GM23338 (cell line): ENCODE results near the gene ZNF516. TPM values are rescaled to one million over a fixed set of nuclear protein-coding genes. Genes with fewer than 3 reads are reported as not detected.

Experiments
- ATAC-seq: fragments of 200-7000 bp; cut with Tn5 transposase; 3 replicates; pipeline ENCODE4 v1.9.1; 2020
- DNase-seq: peaks from one replicate; pipeline ENCODE4 v3.0.0-alpha.2; 2015; ENCODE audit warnings: low spot score
- H2AFZ ChIP-seq: fragments of 200-600 bp; sonication (generic); 2 replicates; pipeline ENCODE4 v1.8.0; 2016; ENCODE audit warnings: antibody characterized with exemption, mild to moderate bottlenecking, moderate library complexity
- H3F3A ChIP-seq: fragments of 200-600 bp; sonication (generic); replicated peaks from 2 replicates; pipeline ENCODE4 v1.8.0; 2017; ENCODE audit warnings: antibody characterized with exemption, mixed run types, low read depth
- H3K27ac ChIP-seq: fragments of 200-600 bp; sonication (generic); 2 replicates; pipeline ENCODE4 v1.6.1; 2016; ENCODE audit warnings: low read depth
- H3K27me3 ChIP-seq: fragments of 200-600 bp; sonication (generic); 2 replicates; pipeline ENCODE4 v1.8.0; 2016; ENCODE audit warnings: mild to moderate bottlenecking, mixed run types, moderate library complexity; ENCODE audit not compliant: insufficient read depth
- H3K36me3 ChIP-seq: fragments of 200-600 bp; sonication (generic); 2 replicates; pipeline ENCODE4 v1.8.0; 2016; ENCODE audit warnings: mild to moderate bottlenecking; ENCODE audit not compliant: insufficient read depth
- H3K4me1 ChIP-seq: fragments of 200-600 bp; sonication (generic); 2 replicates; pipeline ENCODE4 v1.8.0; 2016; ENCODE audit warnings: mild to moderate bottlenecking, moderate library complexity; ENCODE audit not compliant: insufficient read depth
- H3K4me2 ChIP-seq: fragments of 200-600 bp; sonication (generic); 2 replicates; pipeline ENCODE4 v1.7.1; 2017; ENCODE audit warnings: mixed run types
- H3K4me3 ChIP-seq: fragments of 200-600 bp; sonication (generic); 2 replicates; pipeline ENCODE4 v1.6.1; 2016; ENCODE audit warnings: mixed run types
- H3K79me2 ChIP-seq: fragments of 200-600 bp; sonication (generic); replicated peaks from 2 replicates; pipeline ENCODE4 v1.8.0; 2017; ENCODE audit warnings: mild to moderate bottlenecking; ENCODE audit not compliant: insufficient read depth
- H3K9me2 ChIP-seq: fragments of 200-600 bp; sonication (generic); 2 replicates; pipeline ENCODE4 v1.8.0; 2017; ENCODE audit not compliant: insufficient read depth
- H4K20me1 ChIP-seq: fragments of 200-600 bp; sonication (generic); replicated peaks from 2 replicates; pipeline ENCODE4 v1.8.0; 2017; ENCODE audit warnings: mild to moderate bottlenecking; ENCODE audit not compliant: insufficient read depth
- H3K27ac Mint-ChIP-seq: 2 replicates; pipeline ENCODE4 v1.8.0; 2020; ENCODE audit warnings: inconsistent platforms, mild to moderate bottlenecking, moderate library complexity, mixed read lengths
- H3K27me3 Mint-ChIP-seq: 3 replicates; pipeline ENCODE4 v1.8.0; 2022; ENCODE audit warnings: low read depth, mild to moderate bottlenecking, moderate library complexity, mixed read lengths, inconsistent platforms; ENCODE audit not compliant: insufficient read depth, poor library complexity
- H3K36me3 Mint-ChIP-seq: 3 replicates; pipeline ENCODE4 v1.8.0; 2021; ENCODE audit warnings: low read depth, mild to moderate bottlenecking, inconsistent platforms, moderate library complexity, mixed read lengths
- H3K4me1 Mint-ChIP-seq: 3 replicates; pipeline ENCODE4 v1.8.0; 2020; ENCODE audit warnings: mild to moderate bottlenecking, inconsistent platforms, mixed read lengths
- H3K4me3 Mint-ChIP-seq: 3 replicates; pipeline ENCODE4 v1.8.0; 2021; ENCODE audit warnings: moderate library complexity, mild to moderate bottlenecking, inconsistent platforms, mixed read lengths
- H3K9me3 Mint-ChIP-seq: 3 replicates; pipeline ENCODE4 v1.8.0; 2020; ENCODE audit warnings: moderate library complexity, mild to moderate bottlenecking, inconsistent platforms, mixed read lengths
- CREB1 ChIP-seq: fragments of 250-450 bp; sonication (Bioruptor Pico); IDR thresholded peaks from 2 replicates; pipeline ENCODE4 v1.5.0; 2020; ENCODE audit warnings: low read depth, mild to moderate bottlenecking, moderate library complexity
- ETS1 ChIP-seq: IDR thresholded peaks from 2 replicates; pipeline ENCODE4 v1.6.1; 2016; ENCODE audit warnings: antibody characterized with exemption
- EZH2 ChIP-seq: fragments of 200-600 bp; sonication (generic); IDR thresholded peaks from one replicate; pipeline ENCODE4 v1.8.0; 2017; ENCODE audit warnings: antibody characterized with exemption, mild to moderate bottlenecking, low read depth; ENCODE audit not compliant: unreplicated experiment
- EZH2phosphoT487 ChIP-seq: fragments of 200-600 bp; sonication (generic); IDR thresholded peaks from one replicate; pipeline ENCODE4 v1.8.1; 2018; ENCODE audit warnings: antibody characterized with exemption; ENCODE audit not compliant: unreplicated experiment
- JUNB ChIP-seq: IDR thresholded peaks from one replicate; pipeline ENCODE4 v1.6.1; 2016; ENCODE audit warnings: antibody characterized with exemption; ENCODE audit not compliant: unreplicated experiment
- NANOG ChIP-seq: IDR thresholded peaks from 2 replicates; pipeline ENCODE4 v1.6.1; 2016; ENCODE audit warnings: antibody characterized with exemption, borderline replicate concordance
- POLR2AphosphoS5 ChIP-seq: IDR thresholded peaks from 2 replicates; pipeline ENCODE4 v1.6.1; 2016; ENCODE audit warnings: antibody characterized with exemption, low read depth
- REST ChIP-seq: IDR thresholded peaks from one replicate; pipeline ENCODE4 v1.6.1; 2018; ENCODE audit warnings: antibody characterized with exemption; ENCODE audit not compliant: unreplicated experiment
- STAT1 ChIP-seq: IDR thresholded peaks from one replicate; pipeline ENCODE4 v1.6.1; 2016; ENCODE audit warnings: antibody characterized with exemption; ENCODE audit not compliant: unreplicated experiment
- ZNF114 ChIP-seq: fragments of 250-450 bp; sonication (Bioruptor Pico); IDR thresholded peaks from 2 replicates; pipeline ENCODE4 v1.5.0; 2020; ENCODE audit warnings: mild to moderate bottlenecking, moderate library complexity
- ZNF331 ChIP-seq: fragments of 250-450 bp; sonication (Bioruptor Pico); IDR thresholded peaks from 2 replicates; pipeline ENCODE4 v1.5.0; 2020; ENCODE audit warnings: low read depth, mild to moderate bottlenecking, moderate library complexity
- ZNF462 ChIP-seq: fragments of 250-450 bp; sonication (Bioruptor Pico); IDR thresholded peaks from 2 replicates; pipeline ENCODE4 v1.5.0; 2020; ENCODE audit warnings: mild to moderate bottlenecking, moderate library complexity
- polyA plus RNA-seq: library from polyadenylated mRNA; unstranded; fragments of >200 nt; fragmentation: Nextera tagmentation; extraction: Ambion mirVana; gene quantifications from 2 replicates; pipeline ENCODE4 v1.2.1, GENCODE V29; 2016
- total RNA-seq: library from RNA; depleted of rRNA; stranded (reverse); fragments of >200 nt; shearing (Covaris generic); gene quantifications from 2 replicates; pipeline ENCODE4 v1.2.3, GENCODE V29; 2014

ZNF516 gene
- total and polyA plus RNA-seq, 2 experiments from 2014 or later = 11.9 to 24.2 TPM

- no peaks in the 10 kb centered on the region for H3K36me3 ChIP-seq
- H2AFZ ChIP-seq = no peak overlapping the region
- no peaks in the 10 kb centered on the region for H3K9me2 ChIP-seq
- TF ChIP-seq ZNF462 (CRISPR knock-in tag) = no peak
- TF ChIP-seq CREB1 = no peak
- TF ChIP-seq POLR2AphosphoS5 = no peak
- TF ChIP-seq STAT1 = no peak
- no peak for TF ChIP-seq ETS1
- no peak for TF ChIP-seq ZNF114 (CRISPR knock-in tag)
- TF ChIP-seq NANOG = no peak
- TF ChIP-seq JUNB = no peak
- no peak for TF ChIP-seq ZNF331 (CRISPR knock-in tag)
- no peak for TF ChIP-seq EZH2phosphoT487
- no peak for TF ChIP-seq REST
- no peak for TF ChIP-seq EZH2
- peaks cover 7% of the 10 kb centered on the region; the same call in 1 of the 2 replicates for H4K20me1 ChIP-seq
- no peaks in the 10 kb centered on the region for H3K79me2 ChIP-seq
- peaks cover 9% of the 10 kb centered on the region; the same call in 2 of the 3 replicates for H3K36me3 Mint-ChIP-seq
- H3K4me1 ChIP-seq = 0 out of 2 replicates have a peak, but pooled peaks cover 3% of the 10 kb centered on the region
- H3F3A ChIP-seq = no peaks in the 10 kb centered on the region
- H3K4me2 ChIP-seq = no peak overlapping the region
- no peak overlapping the region for H3K27ac Mint-ChIP-seq
- H3K27me3 Mint-ChIP-seq = peaks cover 3% of the 10 kb centered on the region
- DNase-seq = no peak
- H3K4me3 ChIP-seq = no peak overlapping the region
- no peak overlapping the region for H3K27ac ChIP-seq
- no peak for ATAC-seq
- peaks cover 6% of the 10 kb centered on the region for H3K4me1 Mint-ChIP-seq
- H3K4me3 Mint-ChIP-seq = no peak overlapping the region
- 0 out of 3 replicates have a peak, but pooled peaks cover 3% of the 10 kb centered on the region for H3K9me3 Mint-ChIP-seq
- H3K27me3 ChIP-seq = no peaks in the 10 kb centered on the region
Measured at GRCh38 chr18:76407681-76408080, 87.4 kb downstream of the ZNF516 start.
